Kidney epithelial cell (primary cell): ENCODE measurements around the gene TLCD3B. TPM values are rescaled to one million over a fixed set of nuclear protein-coding genes. Genes with fewer than 3 reads are reported as not detected.

Source experiments
- DNase-seq: peaks from one replicate; pipeline ENCODE4 v3.0.0-alpha.2; 2010; ENCODE audit warnings: low read depth
- H3K27me3 ChIP-seq: 2 replicates; pipeline ENCODE4 v1.6.0; 2011; ENCODE audit warnings: low read length; ENCODE audit not compliant: control insufficient read depth, insufficient read depth
- H3K36me3 ChIP-seq: 2 replicates; pipeline ENCODE4 v1.5.1; 2011; ENCODE audit warnings: low read length; ENCODE audit not compliant: control insufficient read depth, insufficient read depth
- H3K4me3 ChIP-seq: 2 replicates; pipeline ENCODE4 v1.5.1; 2011; ENCODE audit warnings: low read depth, mild to moderate bottlenecking, control low read depth, low read length
- CTCF ChIP-seq: IDR thresholded peaks from 2 replicates; pipeline ENCODE4 v1.5.1; 2011; ENCODE audit warnings: mild to moderate bottlenecking, moderate library complexity, low read length, control low read depth, inconsistent platforms; ENCODE audit not compliant: insufficient read depth, poor library complexity, severe bottlenecking
- total RNA-seq: library from RNA; depleted of rRNA; stranded (reverse); fragments of >200 nt; gene quantifications from 2 replicates; pipeline ENCODE4 v1.2.3, GENCODE V29; 2015

Gene TLCD3B
- total RNA-seq, 1 donor from 2014 or later: not detected

DNA sequence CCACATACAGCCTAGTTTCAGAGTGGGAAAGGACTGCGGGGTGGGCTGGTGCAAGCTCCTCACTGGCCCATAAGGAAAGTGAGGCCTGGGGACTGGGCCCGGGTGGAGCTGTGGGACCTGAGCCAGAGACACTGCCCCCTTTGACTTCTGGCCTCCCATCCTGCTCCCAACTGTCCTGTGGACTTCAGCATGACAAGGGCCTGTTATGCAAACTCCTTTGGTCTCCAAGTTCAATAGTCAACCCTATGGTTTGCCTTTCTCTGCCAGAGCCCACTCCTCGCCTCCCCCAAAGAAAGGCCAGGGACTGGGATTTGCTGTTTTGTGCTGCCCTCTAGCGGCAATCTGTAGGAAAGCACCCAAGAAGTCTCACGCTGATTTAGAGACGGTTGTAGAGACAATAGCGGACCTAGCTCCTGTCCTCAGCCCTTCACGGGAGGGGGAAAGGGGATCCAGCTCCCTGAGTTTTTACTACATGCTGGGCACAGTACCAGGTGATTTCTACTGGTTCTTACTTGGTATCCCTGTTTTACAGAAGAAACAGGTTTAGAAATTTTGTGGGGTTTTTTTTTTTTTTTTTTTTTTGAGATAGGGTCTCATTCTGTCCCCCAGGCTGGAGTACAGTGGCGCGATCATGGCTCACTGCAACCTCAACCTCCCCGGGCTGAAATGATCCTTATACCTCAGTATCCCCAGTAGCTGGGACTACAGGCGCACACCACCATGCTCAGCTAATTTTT, 1.2 kb upstream of the TLCD3B start:
- peak; percentile 81 for TF ChIP-seq CTCF
- DNase-seq: peak; percentile 21
- H3K4me3 ChIP-seq: no peak overlapping the region
- H3K27me3 ChIP-seq: peaks cover 55% of the 10 kb centered on the region
- H3K36me3 ChIP-seq: no peaks in the 10 kb centered on the region

DNA sequence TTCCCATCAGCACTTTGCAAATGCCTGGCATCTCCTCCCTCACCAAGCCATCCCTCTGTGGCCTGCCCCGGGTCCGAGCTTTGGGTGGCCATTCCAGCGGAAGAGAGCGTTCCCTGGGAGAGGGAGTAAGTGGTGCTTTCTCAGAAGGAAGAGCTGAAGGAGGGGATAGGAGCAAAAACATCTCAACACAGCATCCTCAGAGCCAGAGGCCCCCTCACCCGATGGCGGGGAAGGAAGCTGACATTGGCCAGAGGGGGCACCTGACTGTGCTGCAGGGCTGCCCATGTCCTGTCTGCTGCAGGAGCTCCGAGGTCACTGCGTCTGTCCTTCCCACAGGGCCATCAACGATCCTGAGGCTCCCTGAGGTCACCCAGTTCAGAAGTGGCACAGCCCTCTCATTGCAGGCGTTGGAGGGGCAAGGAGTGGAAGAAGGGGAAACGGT, 427 bp upstream of the TLCD3B start:
- DNase-seq: no peak
- H3K27me3 ChIP-seq: peaks cover 61% of the 10 kb centered on the region
- H3K4me3 ChIP-seq: no peak overlapping the region
- H3K36me3 ChIP-seq: no peaks in the 10 kb centered on the region
- no peak for TF ChIP-seq CTCF

DNA sequence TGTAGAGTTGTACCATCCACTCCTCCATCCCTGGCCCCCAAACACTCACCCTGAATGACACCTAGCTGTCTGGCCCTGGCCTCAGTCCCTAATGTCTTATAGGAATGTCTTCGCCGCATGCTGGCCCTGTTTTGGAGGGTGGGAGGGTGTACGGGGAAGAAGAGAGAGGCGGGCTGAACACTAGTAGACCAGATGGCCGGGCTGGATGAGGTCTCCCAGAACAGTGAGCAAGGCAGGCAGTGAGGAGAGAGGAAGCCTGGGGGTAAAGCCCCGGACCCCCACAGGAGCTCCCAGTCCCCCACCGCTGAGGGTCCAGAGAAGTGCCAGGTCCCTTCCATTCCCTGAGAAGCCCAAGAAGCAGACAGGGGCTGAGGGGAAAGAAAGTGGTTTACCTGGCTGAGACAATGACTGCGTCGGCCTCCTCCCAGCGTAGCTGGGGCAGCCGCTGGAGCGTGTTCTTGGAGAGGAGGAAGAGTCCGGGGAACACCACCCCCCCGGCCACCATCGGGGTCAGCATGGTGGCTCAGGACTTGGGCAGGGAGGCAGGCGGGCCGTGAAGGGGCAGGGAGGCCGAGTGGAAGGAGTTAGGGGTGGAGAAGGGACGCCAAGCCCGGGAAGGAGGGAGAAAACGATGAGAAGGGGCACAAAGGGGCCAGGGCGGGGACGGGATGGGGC, 923 bp downstream of the TLCD3B start:
- peaks cover 63% of the 10 kb centered on the region for H3K27me3 ChIP-seq
- H3K4me3 ChIP-seq: no peak overlapping the region
- TF ChIP-seq CTCF: no peak
- DNase-seq: no peak
- no peaks in the 10 kb centered on the region for H3K36me3 ChIP-seq

GRCh38 chr16:30028438-30029076, 2.5 kb downstream of the TLCD3B start:
- no peak for TF ChIP-seq CTCF
- H3K27me3 ChIP-seq: peaks cover 65% of the 10 kb centered on the region
- no peak for DNase-seq

DNA sequence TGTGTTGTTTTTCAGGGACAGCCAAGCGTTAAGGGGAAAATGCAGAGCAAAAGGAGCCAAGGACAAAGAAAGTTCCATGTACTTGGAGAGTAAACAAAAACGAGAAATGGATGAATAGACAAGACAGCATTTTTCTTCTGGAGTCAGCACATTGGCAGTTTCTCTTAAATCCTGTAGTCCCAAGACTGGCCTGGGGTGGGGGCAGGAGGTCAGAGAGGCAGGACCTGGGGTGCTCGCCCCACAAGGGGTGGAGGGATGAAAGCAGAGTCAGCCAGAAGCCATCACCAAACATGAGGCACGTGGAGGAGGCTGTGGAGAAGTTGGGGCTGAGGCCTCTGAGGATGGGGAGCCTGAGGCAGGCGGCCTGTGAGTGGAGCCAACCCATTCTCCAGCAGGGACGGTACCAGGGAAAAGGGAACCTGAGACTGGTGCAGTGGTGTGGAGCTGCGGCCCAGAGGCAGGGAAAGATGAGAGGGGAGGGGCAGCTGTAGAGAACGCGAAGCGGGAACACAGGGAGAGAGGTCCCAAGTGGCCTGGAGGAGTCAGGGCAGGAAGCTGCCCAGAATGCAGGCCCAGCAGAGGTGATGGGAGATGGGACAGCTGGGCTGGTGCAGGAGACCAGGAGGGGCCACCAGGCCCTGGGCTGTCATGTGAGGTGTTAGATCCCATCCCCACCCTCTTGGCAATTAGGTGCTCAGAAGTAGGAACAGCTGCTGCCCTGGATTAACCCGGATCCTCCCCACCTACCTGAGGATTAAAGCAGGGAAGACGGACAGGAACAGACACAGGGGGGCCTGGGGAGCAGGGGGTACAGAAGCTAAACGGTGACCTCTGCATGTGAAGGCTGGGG, 3.3 kb downstream of the TLCD3B start:
- no peaks in the 10 kb centered on the region for H3K36me3 ChIP-seq
- TF ChIP-seq CTCF: no peak
- peaks cover 62% of the 10 kb centered on the region for H3K27me3 ChIP-seq
- no peak for DNase-seq
- H3K4me3 ChIP-seq: no peak overlapping the region

More at GRCh38 chr16:30028438-30029076, 2.5 kb downstream of the TLCD3B start:
- H3K4me3 ChIP-seq: no peak overlapping the region
- no peaks in the 10 kb centered on the region for H3K36me3 ChIP-seq
